Measurements from ENCODE around the gene ZNF530.

Gene ZNF530

DNA sequence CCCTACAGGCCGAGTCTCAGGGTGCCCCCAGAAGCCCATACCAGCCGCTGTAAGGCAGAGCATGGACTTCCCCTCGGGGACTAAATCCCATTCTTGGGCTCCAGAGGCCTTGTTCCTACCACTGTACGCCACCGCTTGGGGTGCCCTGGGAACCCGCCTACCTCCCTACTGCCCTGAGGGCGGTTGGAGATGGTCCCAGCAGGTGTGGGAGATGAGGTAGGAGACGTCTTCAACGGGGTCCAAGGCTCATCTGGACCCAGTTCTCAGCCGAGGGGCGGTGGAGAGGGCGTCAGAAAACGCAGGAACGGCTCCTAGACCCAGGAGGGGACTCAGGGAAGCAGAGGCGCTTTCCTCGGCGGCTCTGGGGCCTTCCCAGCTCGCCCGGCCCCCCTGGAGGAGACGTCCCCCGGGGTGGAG is 16.6 kb upstream of the ZNF530 start:
- DNase-seq (ENCODE audit: low spot score in 2 of 2): no peak
- no peak for ATAC-seq (ENCODE audit: low read depth)
- H3K4me1 Mint-ChIP-seq: peaks cover 12% of the 10 kb centered on the region
- H3K27ac Mint-ChIP-seq: peak overlapping the region; percentile 84
- peaks cover 29% of the 10 kb centered on the region for H3K9me3 Mint-ChIP-seq
- H3K36me3 Mint-ChIP-seq: peaks cover 34% of the 10 kb centered on the region
- H3K4me3 Mint-ChIP-seq: peak overlapping the region; percentile 96
- H3K27me3 Mint-ChIP-seq: no peaks in the 10 kb centered on the region

DNA sequence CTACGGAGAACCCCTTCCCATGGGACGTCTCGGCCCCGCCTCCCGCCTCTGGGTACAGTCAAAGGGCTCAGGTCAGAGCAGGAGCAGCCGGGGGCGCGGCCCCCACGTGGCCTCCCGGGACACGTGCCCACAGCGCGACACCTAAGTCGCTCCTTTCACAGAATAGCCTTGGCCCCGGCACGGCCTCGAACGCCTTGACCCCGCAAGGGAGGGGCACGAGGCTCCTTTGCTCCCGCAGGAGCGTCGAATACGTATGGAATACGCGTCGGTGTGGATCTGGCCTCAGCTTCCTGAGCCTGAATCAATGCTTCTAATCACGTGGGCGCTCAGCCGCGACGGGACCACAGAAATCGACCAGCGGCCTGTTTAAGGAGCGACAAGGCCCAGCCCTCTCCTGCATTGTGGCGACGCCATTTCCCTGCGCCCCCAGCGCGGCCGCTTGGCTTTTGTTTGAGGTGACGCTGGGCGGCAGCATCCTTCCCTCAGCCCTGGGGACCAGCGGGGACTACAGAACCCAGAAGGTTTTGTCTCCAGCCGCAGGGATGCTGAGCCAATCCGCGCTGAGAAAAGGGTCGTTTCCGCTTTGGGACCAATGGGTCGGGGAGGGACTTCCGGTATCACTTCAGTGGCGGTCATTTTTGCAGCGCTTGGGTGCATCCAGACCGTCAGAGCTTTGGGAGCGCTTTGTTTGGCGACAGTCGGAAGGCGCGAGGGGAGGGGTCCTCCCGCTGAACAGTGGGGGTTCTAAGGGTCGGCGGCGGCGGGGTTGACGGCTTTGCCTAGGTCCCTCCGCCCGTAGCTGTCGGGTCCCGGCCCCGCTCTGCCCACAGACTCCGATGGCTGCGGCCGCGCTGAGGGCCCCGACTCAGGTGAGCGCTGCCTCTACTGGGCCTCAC is 15.9 kb upstream of the ZNF530 start, which contains the start of gene ZIK1:
Gene ZIK1, plus strand, starts transcription at position 625 of the 896 bp plus-strand sequence. Its CDS starts 212 bp downstream, at position 837.
- H3K4me3 Mint-ChIP-seq: peak within 1 kb of the TSS; percentile 96
- peaks cover 31% of the 10 kb centered on the region for H3K9me3 Mint-ChIP-seq
- peak within 1 kb of the TSS; percentile 84 for H3K27ac Mint-ChIP-seq
- peaks cover 12% of the 10 kb centered on the region for H3K4me1 Mint-ChIP-seq
- ATAC-seq (ENCODE audit: low read depth) (peak; percentile 94), DNase-seq (ENCODE audit: low spot score in 2 of 2) (peak; percentile 76 to 80)
- peaks cover 40% of the 10 kb centered on the region for H3K36me3 Mint-ChIP-seq
- no peaks in the 10 kb centered on the region for H3K27me3 Mint-ChIP-seq

DNA sequence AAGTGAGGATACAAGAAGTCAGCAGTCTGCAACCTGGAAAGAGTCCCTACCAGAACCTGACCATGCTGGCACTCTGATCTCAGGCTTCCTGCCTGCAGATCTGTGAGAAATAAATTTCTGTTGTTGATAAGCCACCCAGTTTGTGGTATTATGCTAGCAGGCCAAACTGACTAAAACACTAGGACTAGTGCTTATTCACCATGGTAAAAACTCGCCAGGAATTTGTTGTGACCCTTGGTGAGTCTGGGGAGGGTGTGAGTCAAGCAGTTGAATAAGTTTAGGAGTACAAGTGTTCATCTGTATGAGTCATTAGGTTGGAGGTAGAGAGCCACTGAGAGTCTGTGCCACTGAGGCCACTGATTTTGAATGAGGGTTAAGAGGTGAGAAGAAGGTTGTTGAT is 12.2 kb upstream of the ZNF530 start:
- Mint-ChIP-seq H3K4me1 (peaks cover 10% of the 10 kb centered on the region), H3K4me3 (no peak overlapping the region), H3K9me3 (peaks cover 37% of the 10 kb centered on the region), H3K27me3 (no peaks in the 10 kb centered on the region), H3K27ac (no peak overlapping the region), H3K36me3 (peaks cover 67% of the 10 kb centered on the region)
- DNase-seq (ENCODE audit: low spot score in 2 of 2): no peak
- no peak for ATAC-seq (ENCODE audit: low read depth)

- ATAC-seq (ENCODE audit: low read depth) (peak; percentile 12), DNase-seq (ENCODE audit: low spot score in 2 of 2) (no peak)
- H3K4me3 Mint-ChIP-seq: peak overlapping the region; percentile 85
- H3K27me3 Mint-ChIP-seq: no peaks in the 10 kb centered on the region
- H3K4me1 Mint-ChIP-seq: peaks cover 13% of the 10 kb centered on the region
- peaks cover 14% of the 10 kb centered on the region for H3K9me3 Mint-ChIP-seq
- no peak overlapping the region for H3K27ac Mint-ChIP-seq
- peaks cover 21% of the 10 kb centered on the region for H3K36me3 Mint-ChIP-seq
Measured at GRCh38 chr19:57599377-57599760, 316 bp upstream of the ZNF530 start.

DNA sequence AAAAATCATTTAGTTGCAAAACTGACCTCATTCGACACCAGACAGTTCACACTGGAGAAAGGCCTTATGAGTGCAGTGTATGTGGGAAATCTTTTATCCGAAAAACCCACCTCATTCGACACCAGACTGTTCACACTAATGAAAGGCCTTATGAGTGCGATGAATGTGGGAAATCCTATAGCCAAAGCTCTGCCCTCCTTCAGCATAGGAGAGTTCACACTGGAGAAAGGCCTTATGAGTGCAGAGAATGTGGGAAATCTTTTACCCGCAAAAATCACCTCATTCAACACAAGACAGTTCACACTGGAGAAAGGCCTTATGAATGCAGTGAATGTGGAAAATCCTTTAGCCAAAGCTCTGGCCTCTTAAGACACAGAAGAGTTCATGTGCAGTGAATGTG is 7.2 kb downstream of the ZNF530 start:
- Mint-ChIP-seq H3K36me3 (peaks cover 57% of the 10 kb centered on the region), H3K4me1 (peaks cover 5% of the 10 kb centered on the region), H3K9me3 (peaks cover 16% of the 10 kb centered on the region), H3K4me3 (no peak overlapping the region), H3K27me3 (no peaks in the 10 kb centered on the region), H3K27ac (no peak overlapping the region)
- ATAC-seq (ENCODE audit: low read depth) (no peak), DNase-seq (ENCODE audit: low spot score in 2 of 2) (no peak)

DNA sequence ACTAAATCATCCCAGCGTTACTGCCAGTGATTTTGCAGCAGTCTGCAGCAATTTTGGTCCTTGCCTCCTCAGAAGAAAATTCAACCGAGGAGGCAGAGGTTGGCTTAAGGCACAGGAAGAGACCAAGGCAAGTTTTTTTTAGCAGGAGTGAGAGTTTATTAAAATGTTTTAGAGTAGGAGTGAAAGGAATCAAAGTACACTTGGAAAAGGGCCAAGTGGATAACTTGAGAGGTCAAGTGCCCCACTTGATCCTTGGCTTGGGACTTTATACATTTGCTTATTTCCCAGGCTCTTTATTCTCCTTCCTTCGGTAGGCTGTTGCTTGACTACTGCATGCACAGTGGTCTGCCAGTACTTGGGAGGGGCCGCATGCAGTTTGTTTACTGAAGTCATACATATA is 11.4 kb downstream of the ZNF530 start:
- Mint-ChIP-seq H3K4me1 (peaks cover 15% of the 10 kb centered on the region), H3K27ac (no peak overlapping the region), H3K27me3 (no peaks in the 10 kb centered on the region), H3K36me3 (peaks cover 40% of the 10 kb centered on the region), H3K9me3 (peaks cover 19% of the 10 kb centered on the region), H3K4me3 (no peak overlapping the region)
- no peak for ATAC-seq (ENCODE audit: low read depth)
- DNase-seq (ENCODE audit: low spot score in 2 of 2): no peak

DNA sequence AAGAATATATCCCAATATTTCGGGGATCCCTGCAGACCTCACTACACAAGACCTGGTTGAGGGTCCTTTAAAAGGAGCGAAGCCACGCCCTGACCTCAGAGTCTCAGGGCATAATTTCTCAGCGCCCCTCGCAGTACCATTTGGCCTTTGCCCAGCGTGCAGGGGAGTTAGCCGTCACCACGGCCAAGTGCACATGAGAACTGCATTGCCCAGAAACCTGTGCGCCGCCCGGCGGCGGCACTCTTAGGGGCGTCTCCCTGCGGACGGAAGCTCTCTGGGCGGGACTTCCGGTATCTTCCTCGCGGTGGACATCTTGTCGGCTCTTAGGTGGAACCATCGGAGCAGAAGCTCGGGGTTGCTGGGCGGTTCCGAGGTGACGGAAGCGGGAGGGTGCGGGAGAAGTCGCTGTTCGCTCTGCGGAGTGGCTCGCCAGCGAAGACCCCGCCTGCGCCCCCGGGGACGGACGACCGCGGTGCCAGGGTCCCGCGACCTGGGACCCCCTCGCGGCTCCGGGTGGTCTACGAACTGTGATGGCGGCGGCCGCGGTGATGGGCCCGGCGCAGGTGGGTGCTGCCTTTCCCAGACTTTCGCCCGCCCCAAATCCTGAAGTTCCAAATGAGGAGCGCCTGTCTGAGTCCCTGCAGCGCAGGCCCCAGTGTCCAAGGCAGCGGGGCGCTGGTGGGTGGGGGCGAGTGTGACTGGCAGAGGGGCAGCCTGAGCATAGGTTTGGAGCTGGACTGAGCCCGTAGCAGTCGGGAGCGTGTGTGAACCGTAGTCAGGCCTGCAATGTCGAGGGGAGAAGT is 14.5 kb downstream of the ZNF530 start, which contains the start of gene ZNF134:
Gene ZNF134, plus strand, starts transcription at position 302 of the 803 bp plus-strand sequence. CDS start 5,227 bp downstream, outside the sequence.
- peak within 1 kb of the TSS; percentile 85 for H3K27ac Mint-ChIP-seq
- ATAC-seq (ENCODE audit: low read depth) (peak; percentile 100), DNase-seq (ENCODE audit: low spot score in 2 of 2) (peak; percentile 84 to 85)
- peaks cover 39% of the 10 kb centered on the region for H3K9me3 Mint-ChIP-seq
- no peaks in the 10 kb centered on the region for H3K27me3 Mint-ChIP-seq
- peak within 1 kb of the TSS; percentile 85 for H3K4me3 Mint-ChIP-seq
- peaks cover 31% of the 10 kb centered on the region for H3K4me1 Mint-ChIP-seq
- H3K36me3 Mint-ChIP-seq: peaks cover 50% of the 10 kb centered on the region

- Mint-ChIP-seq H3K9me3 (peaks cover 41% of the 10 kb centered on the region), H3K36me3 (peaks cover 62% of the 10 kb centered on the region), H3K27me3 (no peaks in the 10 kb centered on the region)
Measured at GRCh38 chr19:57615346-57615745, 15.7 kb downstream of the ZNF530 start.

DNA sequence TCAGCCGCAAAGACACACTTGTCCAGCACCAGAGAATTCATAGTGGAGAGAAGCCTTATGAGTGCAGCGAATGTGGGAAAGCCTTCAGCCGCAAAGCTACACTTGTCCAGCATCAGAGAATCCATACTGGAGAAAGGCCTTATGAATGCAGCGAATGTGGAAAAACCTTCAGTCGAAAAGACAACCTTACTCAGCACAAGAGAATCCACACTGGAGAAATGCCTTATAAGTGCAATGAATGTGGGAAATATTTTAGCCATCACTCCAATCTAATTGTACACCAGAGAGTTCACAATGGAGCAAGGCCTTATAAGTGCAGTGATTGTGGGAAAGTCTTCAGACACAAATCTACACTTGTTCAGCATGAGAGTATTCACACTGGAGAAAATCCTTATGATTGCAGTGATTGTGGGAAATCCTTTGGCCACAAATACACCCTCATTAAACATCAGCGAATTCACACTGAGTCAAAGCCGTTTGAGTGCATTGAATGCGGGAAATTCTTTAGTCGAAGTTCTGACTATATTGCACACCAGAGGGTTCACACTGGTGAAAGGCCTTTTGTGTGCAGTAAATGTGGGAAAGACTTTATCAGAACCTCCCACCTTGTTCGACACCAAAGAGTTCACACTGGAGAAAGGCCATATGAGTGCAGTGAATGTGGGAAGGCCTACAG is 21.1 kb downstream of the ZNF530 start:
- H3K27me3 Mint-ChIP-seq: no peaks in the 10 kb centered on the region
- no peak for ATAC-seq (ENCODE audit: low read depth)
- H3K36me3 Mint-ChIP-seq: peaks cover 78% of the 10 kb centered on the region
- H3K27ac Mint-ChIP-seq: no peak overlapping the region
- peaks cover 30% of the 10 kb centered on the region for H3K9me3 Mint-ChIP-seq
- peaks cover 18% of the 10 kb centered on the region for H3K4me1 Mint-ChIP-seq
- no peak for DNase-seq (ENCODE audit: low spot score in 2 of 2)
- no peak overlapping the region for H3K4me3 Mint-ChIP-seq

More at GRCh38 chr19:57615346-57615745, 15.7 kb downstream of the ZNF530 start:
- Mint-ChIP-seq H3K27ac (peak overlapping the region; percentile 85), H3K4me3 (peak overlapping the region; percentile 85), H3K4me1 (peaks cover 31% of the 10 kb centered on the region)
- no peak for ATAC-seq (ENCODE audit: low read depth)
- DNase-seq (ENCODE audit: low spot score in 2 of 2): no peak

DNA sequence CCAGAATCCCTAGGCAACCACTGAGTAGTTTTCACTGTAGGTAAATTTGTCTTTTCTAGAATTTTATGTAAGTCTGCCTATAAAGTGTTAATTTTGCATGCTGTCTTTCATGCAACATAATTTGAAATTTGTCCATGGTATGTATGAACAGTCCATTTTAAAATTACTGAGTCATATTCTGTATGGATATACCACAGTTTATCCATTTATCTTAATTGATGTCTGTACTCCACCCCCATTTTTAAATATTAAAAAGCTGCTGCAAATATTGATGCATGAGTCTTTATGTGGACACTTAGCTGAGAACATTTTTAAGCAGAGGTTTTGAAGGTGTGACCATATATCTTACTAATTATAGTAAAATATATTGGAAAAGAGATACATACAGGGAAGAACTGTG is 23.4 kb downstream of the ZNF530 start:
- H3K4me3 Mint-ChIP-seq: no peak overlapping the region
- H3K36me3 Mint-ChIP-seq: peaks cover 57% of the 10 kb centered on the region
- H3K9me3 Mint-ChIP-seq: peaks cover 17% of the 10 kb centered on the region

GRCh38 chr19:57632987-57633831 is 33.5 kb downstream of the ZNF530 start, which contains the start of gene ZNF211:
ZNF211 (plus strand) TSS chr19:57633168; CDS start chr19:57633347, 179 bp downstream.
- Mint-ChIP-seq H3K27ac (peak within 1 kb of the TSS; percentile 63), H3K4me3 (peak within 1 kb of the TSS; percentile 88), H3K9me3 (peaks cover 15% of the 10 kb centered on the region), H3K4me1 (peaks cover 19% of the 10 kb centered on the region), H3K36me3 (peaks cover 29% of the 10 kb centered on the region), H3K27me3 (no peaks in the 10 kb centered on the region)
- DNase-seq (ENCODE audit: low spot score in 2 of 2) (peak; percentile 78 to 79), ATAC-seq (ENCODE audit: low read depth) (peak; percentile 100)

More for the DNA sequence above, 23.4 kb downstream of the ZNF530 start:
- Mint-ChIP-seq H3K27me3 (no peaks in the 10 kb centered on the region), H3K27ac (no peak overlapping the region), H3K4me1 (peaks cover 3% of the 10 kb centered on the region)
- no peak for DNase-seq (ENCODE audit: low spot score in 2 of 2)
- ATAC-seq (ENCODE audit: low read depth): no peak

- Mint-ChIP-seq H3K27me3 (no peaks in the 10 kb centered on the region), H3K36me3 (peaks cover 35% of the 10 kb centered on the region), H3K9me3 (peaks cover 19% of the 10 kb centered on the region), H3K4me3 (peak overlapping the region; percentile 88), H3K27ac (no peak overlapping the region), H3K4me1 (peaks cover 19% of the 10 kb centered on the region)
- no peak for ATAC-seq (ENCODE audit: low read depth)
- no peak for DNase-seq (ENCODE audit: low spot score in 2 of 2)
Measured at GRCh38 chr19:57633832-57634131, 34.1 kb downstream of the ZNF530 start.

GRCh38 chr19:57637379-57637778 is 37.7 kb downstream of the ZNF530 start:
- Mint-ChIP-seq H3K4me3 (no peak overlapping the region), H3K4me1 (peaks cover 19% of the 10 kb centered on the region), H3K27me3 (no peaks in the 10 kb centered on the region), H3K36me3 (peaks cover 67% of the 10 kb centered on the region), H3K27ac (no peak overlapping the region), H3K9me3 (peaks cover 30% of the 10 kb centered on the region)
- ATAC-seq (ENCODE audit: low read depth) (no peak), DNase-seq (ENCODE audit: low spot score in 2 of 2) (no peak)

Measured in memory B cell (primary cell).